ENCODE data around the gene TACR1. TPM values are rescaled to one million over a fixed set of nuclear protein-coding genes. Genes with fewer than 3 reads are reported as not detected.

Gene TACR1
- total RNA-seq, 1 experiment from 2014 or later, result not detected

DNA sequence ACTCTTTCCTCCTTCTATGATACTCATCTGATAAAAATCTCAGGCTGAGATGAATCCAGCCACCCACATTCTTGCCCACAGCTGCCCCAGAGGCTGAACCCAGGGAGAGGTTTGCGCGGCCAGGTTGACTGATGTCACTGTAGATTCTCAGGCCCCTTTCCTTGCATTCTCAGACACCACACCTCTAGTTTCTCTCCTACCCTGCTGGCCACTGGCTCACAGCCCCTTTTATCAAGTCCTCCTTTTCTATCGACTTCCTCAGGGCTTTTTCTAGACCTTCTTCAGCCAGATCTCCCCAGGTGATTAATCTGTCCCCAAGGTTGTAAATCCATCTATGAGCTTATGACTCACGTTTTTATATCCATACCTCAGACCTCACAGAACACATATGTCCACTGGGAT, 99.8 kb downstream of the TACR1 start:
- no peaks in the 10 kb centered on the region for H3K9me3 ChIP-seq (ENCODE audit: low read depth, low read length, poor library complexity, severe bottlenecking)
- no peak overlapping the region for H3K27ac ChIP-seq (ENCODE audit: low read depth, low read length, poor library complexity, severe bottlenecking)
- intact Hi-C loops (cut with micrococcal nuclease; ENCODE audit: unreplicated experiment), result loop anchor here (10.0 kb wide), 1 partner anchor 305 kb away; no protein-coding TSS in a partner anchor
- TF ChIP-seq EZH2 (IDR thresholded peaks at IDR 0.05; ENCODE audit: borderline replicate concordance, low read depth, low read length, poor library complexity, severe bottlenecking) (no peak), CTCF (conservative IDR thresholded peaks at IDR 0.05; ENCODE audit: low read depth, low read length) (no peak)
- ChIA-PET CTCF (no interaction called here), POLR2A (ENCODE audit: low non-redundant PET) (no interaction called here)
- no peaks in the 10 kb centered on the region for H3K4me1 ChIP-seq (ENCODE audit: insufficient read depth, low read length, poor library complexity, severe bottlenecking)
- no peaks in the 10 kb centered on the region for H3K36me3 ChIP-seq (ENCODE audit: insufficient read depth, low read length, poor library complexity, severe bottlenecking)
- no peak overlapping the region for H3K4me3 ChIP-seq (ENCODE audit: low read depth, low read length, poor library complexity, severe bottlenecking)
- no peak for DNase-seq (ENCODE audit: low spot score)
- no TSS peak for BruUV-seq (replicated peaks)
- no peaks in the 10 kb centered on the region for H3K27me3 ChIP-seq (replicated peaks; ENCODE audit: insufficient read depth, low read depth, low read length, poor library complexity)

DNA sequence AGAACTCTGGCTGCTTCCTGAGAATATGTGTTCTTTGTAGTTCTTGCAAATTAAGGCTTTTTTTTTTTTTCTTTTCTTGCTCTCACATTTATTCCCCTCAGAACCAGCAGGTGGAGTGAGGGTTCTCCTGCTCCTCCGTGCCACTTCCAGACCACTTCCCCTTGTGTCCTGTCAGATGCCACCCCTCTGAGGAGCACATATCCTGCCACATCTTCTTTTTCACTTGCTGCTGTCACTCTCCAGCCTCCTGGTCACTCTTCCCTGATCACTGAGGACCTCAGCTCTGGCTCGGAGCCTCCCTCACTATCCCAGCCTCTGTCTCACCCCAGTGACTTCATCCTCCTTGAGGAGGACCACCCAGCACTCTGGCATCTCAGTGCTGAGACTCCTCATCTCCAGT, 100.5 kb downstream of the TACR1 start:
- H3K4me1 ChIP-seq (ENCODE audit: insufficient read depth, low read length, poor library complexity, severe bottlenecking), result no peaks in the 10 kb centered on the region
- no peak overlapping the region for H3K27ac ChIP-seq (ENCODE audit: low read depth, low read length, poor library complexity, severe bottlenecking)
- no peaks in the 10 kb centered on the region for H3K9me3 ChIP-seq (ENCODE audit: low read depth, low read length, poor library complexity, severe bottlenecking)
- POLR2A ChIA-PET (ENCODE audit: low non-redundant PET), result no interaction called here
- BruUV-seq (replicated peaks), result no TSS peak
- no peaks in the 10 kb centered on the region for H3K36me3 ChIP-seq (ENCODE audit: insufficient read depth, low read length, poor library complexity, severe bottlenecking)
- CTCF ChIA-PET, result no interaction called here
- H3K27me3 ChIP-seq (replicated peaks; ENCODE audit: insufficient read depth, low read depth, low read length, poor library complexity), result no peaks in the 10 kb centered on the region
- DNase-seq (ENCODE audit: low spot score), result peak; percentile 55
- H3K4me3 ChIP-seq (ENCODE audit: low read depth, low read length, poor library complexity, severe bottlenecking), result no peak overlapping the region
- intact Hi-C loops (cut with micrococcal nuclease; ENCODE audit: unreplicated experiment), result loop anchor here (10.0 kb wide), 1 partner anchor 306 kb away; no protein-coding TSS in a partner anchor
- TF ChIP-seq EZH2 (IDR thresholded peaks at IDR 0.05; ENCODE audit: borderline replicate concordance, low read depth, low read length, poor library complexity, severe bottlenecking), result no peak
- peak; percentile 60 for TF ChIP-seq CTCF (conservative IDR thresholded peaks at IDR 0.05; ENCODE audit: low read depth, low read length)

GRCh38 chr2:75097831-75098230, 101.5 kb downstream of the TACR1 start:
- H3K27ac ChIP-seq (ENCODE audit: low read depth, low read length, poor library complexity, severe bottlenecking), result no peak overlapping the region
- H3K9me3 ChIP-seq (ENCODE audit: low read depth, low read length, poor library complexity, severe bottlenecking), result no peaks in the 10 kb centered on the region
- no peaks in the 10 kb centered on the region for H3K27me3 ChIP-seq (replicated peaks; ENCODE audit: insufficient read depth, low read depth, low read length, poor library complexity)
- DNase-seq (ENCODE audit: low spot score), result no peak
- H3K36me3 ChIP-seq (ENCODE audit: insufficient read depth, low read length, poor library complexity, severe bottlenecking), result no peaks in the 10 kb centered on the region
- no TSS peak for BruUV-seq (replicated peaks)
- no peaks in the 10 kb centered on the region for H3K4me1 ChIP-seq (ENCODE audit: insufficient read depth, low read length, poor library complexity, severe bottlenecking)
- no peak overlapping the region for H3K4me3 ChIP-seq (ENCODE audit: low read depth, low read length, poor library complexity, severe bottlenecking)
- intact Hi-C loops (cut with micrococcal nuclease; ENCODE audit: unreplicated experiment), result loop anchor here (10.0 kb wide), 1 partner anchor 307 kb away; no protein-coding TSS in a partner anchor
- ChIA-PET CTCF (no interaction called here), POLR2A (ENCODE audit: low non-redundant PET) (no interaction called here)
- no peak for TF ChIP-seq CTCF (conservative IDR thresholded peaks at IDR 0.05; ENCODE audit: low read depth, low read length)
- no peak for TF ChIP-seq EZH2 (IDR thresholded peaks at IDR 0.05; ENCODE audit: borderline replicate concordance, low read depth, low read length, poor library complexity, severe bottlenecking)

Data from A673 (cell line).